ENCODE results near the gene CCNY.
"Not testable (repeated sequence)": the region's sequence is repeated elsewhere in the genome, so short reads cannot be mapped to it uniquely, and the experiment has no call there.

CCNY gene

GRCh38 chr10:35409808-35410207 lies 73.5 kb downstream of the CCNY start:
- no peak for DNase-seq

- peak in 1 of 2 donors; percentile 65 for DNase-seq
Observed at GRCh38 chr10:35412003-35412723, 75.9 kb downstream of the CCNY start.

GRCh38 chr10:35412900-35413491 lies 76.7 kb downstream of the CCNY start:
- DNase-seq: peak in 1 of 2 donors; percentile 15

GRCh38 chr10:35413985-35414861 lies 77.9 kb downstream of the CCNY start:
- peak; percentile 55 to 85 for DNase-seq

- no peak for DNase-seq
Observed at GRCh38 chr10:35415505-35415904, 79.2 kb downstream of the CCNY start.

GRCh38 chr10:35416619-35417312 lies 80.5 kb downstream of the CCNY start:
- DNase-seq: no peak

GRCh38 chr10:35417313-35417625 lies 81.0 kb downstream of the CCNY start:
- DNase-seq: no peak

- no peak for DNase-seq
Observed at GRCh38 chr10:35417795-35418194, 81.5 kb downstream of the CCNY start.

- DNase-seq: not testable (repeated sequence)
Observed at GRCh38 chr10:35418580-35418979, 82.3 kb downstream of the CCNY start.

- peak in 1 of 2 donors; percentile 8 for DNase-seq
Observed at GRCh38 chr10:35420044-35420443, 83.7 kb downstream of the CCNY start.

- DNase-seq: no peak
Observed at GRCh38 chr10:35420827-35421552, 84.7 kb downstream of the CCNY start.

GRCh38 chr10:35421553-35422178 lies 85.4 kb downstream of the CCNY start:
- DNase-seq: no peak

- DNase-seq: no peak
Observed at GRCh38 chr10:35422228-35422627, 85.9 kb downstream of the CCNY start.

- no peak for DNase-seq
Observed at GRCh38 chr10:35423505-35424306, 87.4 kb downstream of the CCNY start.

GRCh38 chr10:35424680-35425285 lies 88.5 kb downstream of the CCNY start:
- DNase-seq: no peak

GRCh38 chr10:35425595-35425994 lies 89.3 kb downstream of the CCNY start:
- DNase-seq: no peak

- DNase-seq: no peak
Observed at GRCh38 chr10:35426657-35427056, 90.3 kb downstream of the CCNY start.

GRCh38 chr10:35427543-35427942 lies 91.2 kb downstream of the CCNY start:
- no peak for DNase-seq

- DNase-seq: no peak
Observed at GRCh38 chr10:35428521-35428920, 92.2 kb downstream of the CCNY start.

- no peak for DNase-seq
Observed at GRCh38 chr10:35432781-35433338, 96.6 kb downstream of the CCNY start.

Data from inflammatory macrophage (primary cell).